Measurements from ENCODE around the gene ZNF469. TPM values are rescaled to one million over a fixed set of nuclear protein-coding genes. Genes with fewer than 3 reads are reported as not detected.

Gene ZNF469
- total and polyA plus RNA-seq, 9 donors, result 0.52 to 16.2 (median 5.5) TPM

DNA sequence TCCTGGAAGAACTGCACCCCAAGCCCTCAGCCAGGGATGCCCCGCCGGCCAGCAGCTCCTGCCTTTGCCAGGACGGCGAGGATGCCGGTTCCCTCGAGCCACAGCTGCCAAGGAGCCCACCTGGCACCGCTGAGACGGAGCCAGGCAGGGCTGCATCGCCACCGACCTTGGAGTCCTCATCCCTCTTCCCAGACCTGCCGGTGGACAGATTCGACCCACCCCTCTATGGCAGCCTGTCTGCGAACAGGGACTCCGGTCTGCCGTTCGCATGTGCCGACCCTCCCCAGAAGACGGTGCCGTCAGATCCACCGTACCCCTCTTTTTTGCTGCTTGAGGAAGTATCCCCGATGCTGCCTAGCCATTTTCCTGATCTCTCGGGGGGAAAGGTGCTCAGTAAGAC, 48.9 kb downstream of the ZNF469 start:
- Histone ChIP-seq H3K4me1 (ENCODE audit: insufficient read depth) (no peaks in the 10 kb centered on the region), H3K9me3 (no peaks in the 10 kb centered on the region), H3K4me3 (no peak overlapping the region), H3K36me3 (no peaks in the 10 kb centered on the region), H3K27ac (no peak overlapping the region), H3K27me3 (no peaks in the 10 kb centered on the region)
- no peak for DNase-seq
- intact Hi-C loops (cut with DNase I), result no loop called here
- 90 to 96% (median 95%) methylated on average over 22 of the region's 22 CpGs for WGBS, 3 donors
- TF ChIP-seq POLR2A (IDR thresholded peaks at IDR 0.05), result no peak

DNA sequence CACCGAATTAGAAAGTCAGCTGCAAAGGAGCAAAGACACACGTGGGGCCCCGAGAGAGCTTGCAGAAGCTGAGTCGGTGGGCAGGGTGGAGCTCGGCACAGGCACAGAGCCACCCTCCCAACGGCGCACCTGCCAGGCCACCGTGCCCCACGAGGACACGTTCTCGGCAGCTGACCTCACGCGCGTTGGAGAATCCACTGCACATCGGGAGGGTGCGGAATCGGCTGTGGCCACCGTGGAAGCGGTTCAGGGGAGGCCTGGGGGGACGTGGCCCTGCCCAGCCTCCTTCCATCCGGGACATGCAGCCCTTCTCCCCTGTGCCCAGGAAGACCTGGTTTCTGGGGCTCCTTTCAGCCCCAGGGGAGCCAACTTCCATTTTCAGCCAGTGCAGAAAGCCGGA, 49.4 kb downstream of the ZNF469 start:
- 92 to 96% (median 95%) methylated on average over 22 of the region's 22 CpGs for WGBS, 3 donors
- no peaks in the 10 kb centered on the region for H3K27me3 ChIP-seq
- intact Hi-C loops (cut with DNase I), result no loop called here

More for the DNA sequence above, 49.4 kb downstream of the ZNF469 start:
- Histone ChIP-seq H3K36me3 (no peaks in the 10 kb centered on the region), H3K9me3 (no peaks in the 10 kb centered on the region), H3K4me3 (no peak overlapping the region), H3K4me1 (ENCODE audit: insufficient read depth) (no peaks in the 10 kb centered on the region), H3K27ac (no peak overlapping the region)
- DNase-seq, result no peak
- TF ChIP-seq, protein P1, sequence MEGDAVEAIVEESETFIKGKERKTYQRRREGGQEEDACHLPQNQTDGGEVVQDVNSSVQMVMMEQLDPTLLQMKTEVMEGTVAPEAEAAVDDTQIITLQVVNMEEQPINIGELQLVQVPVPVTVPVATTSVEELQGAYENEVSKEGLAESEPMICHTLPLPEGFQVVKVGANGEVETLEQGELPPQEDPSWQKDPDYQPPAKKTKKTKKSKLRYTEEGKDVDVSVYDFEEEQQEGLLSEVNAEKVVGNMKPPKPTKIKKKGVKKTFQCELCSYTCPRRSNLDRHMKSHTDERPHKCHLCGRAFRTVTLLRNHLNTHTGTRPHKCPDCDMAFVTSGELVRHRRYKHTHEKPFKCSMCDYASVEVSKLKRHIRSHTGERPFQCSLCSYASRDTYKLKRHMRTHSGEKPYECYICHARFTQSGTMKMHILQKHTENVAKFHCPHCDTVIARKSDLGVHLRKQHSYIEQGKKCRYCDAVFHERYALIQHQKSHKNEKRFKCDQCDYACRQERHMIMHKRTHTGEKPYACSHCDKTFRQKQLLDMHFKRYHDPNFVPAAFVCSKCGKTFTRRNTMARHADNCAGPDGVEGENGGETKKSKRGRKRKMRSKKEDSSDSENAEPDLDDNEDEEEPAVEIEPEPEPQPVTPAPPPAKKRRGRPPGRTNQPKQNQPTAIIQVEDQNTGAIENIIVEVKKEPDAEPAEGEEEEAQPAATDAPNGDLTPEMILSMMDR (IDR thresholded peaks at IDR 0.05), result no peak
- no peak for TF ChIP-seq POLR2A (IDR thresholded peaks at IDR 0.05)
- no peak for TF ChIP-seq EP300 (IDR thresholded peaks at IDR 0.05)

Other genes starting within 250 kb of the ZNF469 start
- 10 to 100 TPM in 1 of 7 donors, 1 to 10 TPM in 5, under 1 TPM in 1; 0.95 to 11.4 (median 4.3) TPM for gene ZFPM1, start 70.3 kb downstream of the ZNF469 start, total RNA-seq
- 1 to 10 TPM in 1 of 2 donors, under 1 TPM in 1; 0.10 to 1.2 TPM for gene ZFPM1, start 70.3 kb downstream of the ZNF469 start, polyA plus RNA-seq
- gene ZC3H18, start 187.4 kb downstream of the ZNF469 start, total RNA-seq, result 10 to 100 TPM; 16.0 to 40.4 (median 36.5) TPM
- gene ZC3H18, start 187.4 kb downstream of the ZNF469 start, polyA plus RNA-seq, result 10 to 100 TPM; 17.1 to 25.3 TPM